ENCODE measurements around the gene POU4F3. TPM values are rescaled to one million over a fixed set of nuclear protein-coding genes. Genes with fewer than 3 reads are reported as not detected.
"Not testable (repeated sequence)": the region's sequence is repeated elsewhere in the genome, so short reads cannot be mapped to it uniquely, and the experiment has no call there.

The POU4F3 gene, protein sequence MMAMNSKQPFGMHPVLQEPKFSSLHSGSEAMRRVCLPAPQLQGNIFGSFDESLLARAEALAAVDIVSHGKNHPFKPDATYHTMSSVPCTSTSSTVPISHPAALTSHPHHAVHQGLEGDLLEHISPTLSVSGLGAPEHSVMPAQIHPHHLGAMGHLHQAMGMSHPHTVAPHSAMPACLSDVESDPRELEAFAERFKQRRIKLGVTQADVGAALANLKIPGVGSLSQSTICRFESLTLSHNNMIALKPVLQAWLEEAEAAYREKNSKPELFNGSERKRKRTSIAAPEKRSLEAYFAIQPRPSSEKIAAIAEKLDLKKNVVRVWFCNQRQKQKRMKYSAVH
- total RNA-seq = under 1 TPM in 1 of 4 donors, not detected in 3; 0.30 TPM

GRCh38 chr5:146338774-146339714 is at the start of gene POU4F3:
TSS of gene POU4F3 (plus strand) at chr5:146338839. CDS start at chr5:146339113, 274 bp downstream.
- no peak for TF ChIP-seq CTCF (IDR thresholded peaks at IDR 0.05)
- no peak for TF ChIP-seq POLR2A (IDR thresholded peaks at IDR 0.05)
- H3K4me3 ChIP-seq = no peak within 1 kb of the TSS
- no peaks in the 10 kb centered on the region for H3K9me3 ChIP-seq
- H3K27me3 ChIP-seq = peaks cover 0 to 86% of the 10 kb centered on the region in 2 donors
- no peak within 1 kb of the TSS for H3K27ac ChIP-seq
- intact Hi-C loops (cut with DNase I; ENCODE audit: low total_unique reads) = no loop called here
- no peaks in the 10 kb centered on the region for H3K4me1 ChIP-seq
- DNase-seq = no peak
- no peaks in the 10 kb centered on the region for H3K36me3 ChIP-seq

GRCh38 chr5:146290318-146290717 is 48.3 kb upstream of the POU4F3 start:
- TF ChIP-seq CTCF (IDR thresholded peaks at IDR 0.05) = no peak
- TF ChIP-seq POLR2A (IDR thresholded peaks at IDR 0.05) = no peak
- intact Hi-C loops (cut with DNase I; ENCODE audit: low total_unique reads) = no loop called here
- no peak overlapping the region for H3K4me3 ChIP-seq

GRCh38 chr5:146291421-146292074 is 47.1 kb upstream of the POU4F3 start:
- no peaks in the 10 kb centered on the region for H3K36me3 ChIP-seq
- H3K27ac ChIP-seq = no peak overlapping the region
- H3K27me3 ChIP-seq = no peaks in the 10 kb centered on the region
- no peak for DNase-seq
- intact Hi-C loops (cut with DNase I; ENCODE audit: low total_unique reads) = no loop called here
- no peak overlapping the region for H3K4me3 ChIP-seq
- no peaks in the 10 kb centered on the region for H3K4me1 ChIP-seq
- TF ChIP-seq POLR2A (IDR thresholded peaks at IDR 0.05) = no peak
- peak in 3 of 4 experiments; percentile 39 to 53 (median 47) for TF ChIP-seq CTCF (IDR thresholded peaks at IDR 0.05)
- H3K9me3 ChIP-seq = no peaks in the 10 kb centered on the region

More at GRCh38 chr5:146290318-146290717, 48.3 kb upstream of the POU4F3 start:
- Histone ChIP-seq H3K36me3 (no peaks in the 10 kb centered on the region), H3K27me3 (no peaks in the 10 kb centered on the region), H3K4me1 (no peaks in the 10 kb centered on the region), H3K27ac (no peak overlapping the region), H3K9me3 (no peaks in the 10 kb centered on the region)
- DNase-seq = no peak

DNA sequence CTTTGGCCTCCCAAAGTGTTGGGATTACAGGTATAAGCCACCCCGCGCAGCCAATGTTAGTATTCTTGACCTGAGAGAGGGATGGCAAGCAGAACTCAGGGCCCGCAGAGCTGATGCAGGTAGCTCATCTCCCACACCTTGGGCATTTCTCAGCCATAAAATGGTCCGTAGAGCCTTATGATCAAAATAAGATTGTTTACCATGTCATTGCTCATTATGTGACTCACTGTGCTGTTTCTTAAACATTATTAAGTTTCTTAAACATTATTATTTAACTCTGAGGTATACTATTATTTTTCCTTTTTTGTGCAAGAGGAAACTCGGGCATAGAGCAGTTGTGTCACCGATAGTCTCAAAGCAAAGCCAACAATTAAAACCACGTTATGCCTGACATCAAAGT is 42.4 kb upstream of the POU4F3 start:
- H3K4me1 ChIP-seq = no peaks in the 10 kb centered on the region
- H3K27me3 ChIP-seq = no peaks in the 10 kb centered on the region
- no peak overlapping the region for H3K4me3 ChIP-seq
- no peak for DNase-seq
- no peak overlapping the region for H3K27ac ChIP-seq
- intact Hi-C loops (cut with DNase I; ENCODE audit: low total_unique reads) = no loop called here
- no peaks in the 10 kb centered on the region for H3K9me3 ChIP-seq
- TF ChIP-seq POLR2A (IDR thresholded peaks at IDR 0.05) (no peak), CTCF (IDR thresholded peaks at IDR 0.05) (no peak)
- no peaks in the 10 kb centered on the region for H3K36me3 ChIP-seq

DNA sequence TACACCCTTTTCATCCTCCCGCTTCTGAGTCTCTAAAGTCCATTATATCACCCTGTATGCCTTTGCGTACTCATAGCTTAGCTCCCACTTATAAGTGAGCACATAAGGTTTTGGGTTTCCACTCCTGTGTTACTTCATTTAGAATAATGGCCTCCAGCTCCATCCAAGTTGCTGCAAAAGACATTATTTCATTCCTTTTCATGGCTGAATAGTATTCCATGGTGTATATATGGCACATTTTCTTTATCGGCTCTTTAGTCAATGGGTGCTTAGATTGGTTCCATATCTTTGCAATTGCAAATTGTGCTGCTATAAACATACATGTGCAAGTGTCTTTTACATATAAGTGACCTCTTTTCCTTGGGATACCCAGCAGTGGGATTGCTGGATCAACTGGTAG is 39.7 kb upstream of the POU4F3 start:
- H3K9me3 ChIP-seq; H3K4me1 ChIP-seq; H3K27me3 ChIP-seq; H3K36me3 ChIP-seq; DNase-seq; H3K4me3 ChIP-seq; intact Hi-C loops (cut with DNase I; ENCODE audit: low total_unique reads); H3K27ac ChIP-seq: not testable (repeated sequence)
